B cell (primary cell): ENCODE measurements around the gene DHX15. TPM values are rescaled to one million over a fixed set of nuclear protein-coding genes. Genes with fewer than 3 reads are reported as not detected.

Source experiments
- ATAC-seq: fragments of 200-7000 bp; cut with Tn5 transposase; one replicate; pipeline ENCODE4 v1.10.0; 2021; ENCODE audit warnings: low read depth, mild to moderate bottlenecking, moderate number of reproducible peaks, moderate library complexity
- CTCF ChIA-PET: fragments of 350-600 bp; sonication (Branson Sonifier 250); formaldehyde crosslinking; loops from one replicate; lab custom pipeline; 2021; ENCODE audit warnings: antibody characterized with exemption, inconsistent platforms; lab: Charles Lee
- POLR2A ChIA-PET: fragments of 350-600 bp; sonication (Branson Sonifier 250); formaldehyde crosslinking; loops from one replicate; lab custom pipeline; 2021; ENCODE audit warnings: antibody characterized with exemption; lab: Charles Lee
- DNase-seq: peaks from one replicate; pipeline ENCODE4 v3.0.0; 2013
- H2AFZ ChIP-seq: 2 replicates; pipeline ENCODE4 v1.6.1; 2012; ENCODE audit warnings: mild to moderate bottlenecking, low read depth, low read length; ENCODE audit not compliant: insufficient read depth, poor library complexity, severe bottlenecking
- H3K27ac ChIP-seq, 2 donors: 1 replicate in 1 of 2; 2 replicates in 1 of 2; pipeline ENCODE4 v1.5.1; 2012 to 2013; ENCODE audit warnings: low read length in 2 of 2, mild to moderate bottlenecking in 2 of 2, moderate library complexity in 1 of 2
- H3K27me3 ChIP-seq, 4 experiments: fragments of 200-600 bp in 1 of 4; sonication (generic) in 1 of 4; replicated peaks in 1 of 4; 1 replicate in 2 of 4; 2 replicates in 2 of 4; pipeline versions ENCODE4 v1.6.1 to v1.7.0; 2013 to 2016; ENCODE audit warnings: low read length in 3 of 4, mild to moderate bottlenecking in 2 of 4, mixed read lengths in 1 of 4, moderate library complexity in 1 of 4; ENCODE audit not compliant: insufficient read depth in 4 of 4, control insufficient read depth in 3 of 4; ENCODE audit errors: control extremely low read depth in 1 of 4
- H3K36me3 ChIP-seq, 2 experiments: replicated peaks in 1 of 2; 1 replicate in 1 of 2; 2 replicates in 1 of 2; pipeline versions ENCODE4 v1.6.1 to v1.7.1; 2013; ENCODE audit warnings: low read length in 1 of 2; ENCODE audit not compliant: insufficient read depth in 2 of 2, control insufficient read depth in 1 of 2; ENCODE audit errors: control extremely low read depth in 1 of 2, extremely low read depth in 1 of 2
- H3K4me1 ChIP-seq, 2 donors: fragments of 200-600 bp in 1 of 2; sonication (generic) in 1 of 2; 1 replicate in 1 of 2; 2 replicates in 1 of 2; pipeline versions ENCODE4 v1.5.1 to v1.6.1; 2013 to 2017; ENCODE audit warnings: low read length in 2 of 2; ENCODE audit not compliant: control insufficient read depth in 2 of 2, insufficient read depth in 2 of 2
- H3K4me2 ChIP-seq: replicated peaks from 2 replicates; pipeline ENCODE3; 2012; ENCODE audit warnings: mild to moderate bottlenecking, low read depth, low read length; ENCODE audit not compliant: poor library complexity, severe bottlenecking
- H3K4me3 ChIP-seq, 5 experiments: fragments of 200-600 bp in 1 of 5; sonication (generic) in 1 of 5; 1 replicate in 3 of 5; 2 replicates in 2 of 5; pipeline versions ENCODE4 v1.5.1 to v1.7.0; 2011 to 2016; ENCODE audit warnings: low read length in 4 of 5, mild to moderate bottlenecking in 4 of 5, low read depth in 2 of 5, control low read depth in 1 of 5, moderate library complexity in 1 of 5; ENCODE audit not compliant: insufficient read depth in 1 of 5; ENCODE audit errors: control extremely low read depth in 1 of 5, extremely low read depth in 1 of 5
- H3K79me2 ChIP-seq: fragments of 200-600 bp; sonication (generic); one replicate; pipeline ENCODE4 v1.6.0; 2016; ENCODE audit warnings: low read length; ENCODE audit not compliant: control insufficient read depth, insufficient read depth
- H3K9ac ChIP-seq: fragments of 200-600 bp; sonication (generic); 2 replicates; pipeline ENCODE4 v1.6.1; 2017; ENCODE audit warnings: mild to moderate bottlenecking, low read length, moderate library complexity
- H3K9me3 ChIP-seq, 3 donors: one replicate each; pipeline versions ENCODE4 v1.6.1 to v1.7.1; 2013; ENCODE audit warnings: low read length in 2 of 3; ENCODE audit not compliant: control insufficient read depth in 2 of 3, insufficient read depth in 1 of 3; ENCODE audit errors: control extremely low read depth in 1 of 3
- H4K20me1 ChIP-seq: 2 replicates; pipeline ENCODE4 v1.6.0; 2012; ENCODE audit warnings: mild to moderate bottlenecking, low read length; ENCODE audit not compliant: insufficient read depth, control insufficient read depth, poor library complexity, severe bottlenecking
- H3K27ac Mint-ChIP-seq: one replicate; pipeline ENCODE4 v1.8.0; 2021; ENCODE audit warnings: mixed read lengths
- H3K27me3 Mint-ChIP-seq: one replicate; pipeline ENCODE4 v1.8.0; 2021; ENCODE audit warnings: mixed read lengths
- H3K4me1 Mint-ChIP-seq: one replicate; pipeline ENCODE4 v1.8.0; 2021; ENCODE audit warnings: mixed read lengths
- H3K4me3 Mint-ChIP-seq: one replicate; pipeline ENCODE4 v1.8.0; 2021; ENCODE audit warnings: mixed read lengths
- H3K9me3 Mint-ChIP-seq: one replicate; pipeline ENCODE4 v1.8.0; 2022; ENCODE audit warnings: mixed read lengths; ENCODE audit not compliant: insufficient read depth
- EZH2 ChIP-seq: IDR thresholded peaks from 2 replicates; pipeline ENCODE4 v1.6.1; 2012; ENCODE audit warnings: borderline replicate concordance, low read depth, mild to moderate bottlenecking, moderate library complexity, low read length; ENCODE audit not compliant: insufficient read depth, poor library complexity, severe bottlenecking
- WGBS: methylation state at CpG from one replicate; pipeline ENCODE4 v1.1.5; 2013; ENCODE audit warnings: missing lambda C conversion rate; ENCODE audit not compliant: insufficient coverage; 5-methylcytosine and 5-hydroxymethylcytosine counted together
- intact Hi-C: fragments of 100-400 bp; cut with micrococcal nuclease; formaldehyde crosslinking; loops from one replicate; pipeline ENCODE4 v1.10.0; 2022
- polyA plus RNA-seq: library from polyadenylated mRNA; depleted of rRNA; stranded (reverse); fragments of >200 nt; gene quantifications from 2 replicates; pipeline ENCODE4 v1.2.3, GENCODE V29; 2012
- total RNA-seq, 2 donors: library from RNA; stranded (reverse); fragments of 120-200 nt in 1 of 2; gene quantifications; 1 replicate in 1 of 2; 2 replicates in 1 of 2; pipeline versions ENCODE4 v1.2.3 to v1.2.4, GENCODE V29; 2013 to 2022
- TF ChIP-seq, protein P1 (sequence below): fragments of 200-600 bp; IDR thresholded peaks from one replicate; pipeline ENCODE4 v1.8.0; 2022; ENCODE audit warnings: antibody characterized with exemption, mild to moderate bottlenecking

DHX15 gene
- total and polyA plus RNA-seq, 2 donors (not counting 1 experiment from before 2014, with no cell fraction given), result 58.8 to 162 TPM

DNA sequence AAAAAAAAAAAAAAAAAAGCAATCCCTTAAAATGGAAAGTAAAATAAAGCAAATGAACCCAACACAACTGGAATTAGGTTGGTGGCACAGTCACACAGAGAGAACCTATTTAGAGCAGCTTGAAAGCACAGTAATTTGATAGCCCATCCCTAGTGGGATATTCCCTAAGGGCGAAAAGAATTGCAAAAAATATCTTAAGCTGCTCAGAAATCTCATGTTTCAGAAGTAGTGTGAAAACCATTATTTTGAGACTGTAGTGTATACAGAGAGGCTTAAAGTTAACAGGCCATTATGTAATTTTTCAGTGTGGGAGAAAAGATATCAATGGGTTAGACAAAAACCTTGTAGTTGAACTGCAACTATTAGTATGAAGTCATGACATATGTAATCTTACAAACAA is 40.0 kb upstream of the DHX15 start:
- H2AFZ ChIP-seq, result no peak overlapping the region
- peaks cover 0 to 10% (median 0%) of the 10 kb centered on the region in 4 experiments for H3K27me3 ChIP-seq
- ChIA-PET POLR2A (no interaction called here), CTCF (no interaction called here)
- Mint-ChIP-seq H3K9me3 (no peaks in the 10 kb centered on the region), H3K27ac (no peak overlapping the region), H3K4me1 (no peaks in the 10 kb centered on the region), H3K27me3 (peaks cover 31% of the 10 kb centered on the region), H3K4me3 (no peak overlapping the region)
- H3K4me2 ChIP-seq, result no peak overlapping the region
- H3K4me1 ChIP-seq, result no peaks in the 10 kb centered on the region
- H4K20me1 ChIP-seq, result no peaks in the 10 kb centered on the region
- no peak for ATAC-seq
- intact Hi-C loops, result no loop called here
- peaks cover 2 to 8% (median 3%) of the 10 kb centered on the region in 3 donors for H3K9me3 ChIP-seq
- WGBS, result no CpG with 5 or more reads among the region's 1 CpG
- no peak overlapping the region for H3K9ac ChIP-seq
- H3K79me2 ChIP-seq, result no peaks in the 10 kb centered on the region
- no peak for DNase-seq
- H3K36me3 ChIP-seq, result no peaks in the 10 kb centered on the region
- H3K4me3 ChIP-seq, result no peak overlapping the region
- TF ChIP-seq, protein P1, sequence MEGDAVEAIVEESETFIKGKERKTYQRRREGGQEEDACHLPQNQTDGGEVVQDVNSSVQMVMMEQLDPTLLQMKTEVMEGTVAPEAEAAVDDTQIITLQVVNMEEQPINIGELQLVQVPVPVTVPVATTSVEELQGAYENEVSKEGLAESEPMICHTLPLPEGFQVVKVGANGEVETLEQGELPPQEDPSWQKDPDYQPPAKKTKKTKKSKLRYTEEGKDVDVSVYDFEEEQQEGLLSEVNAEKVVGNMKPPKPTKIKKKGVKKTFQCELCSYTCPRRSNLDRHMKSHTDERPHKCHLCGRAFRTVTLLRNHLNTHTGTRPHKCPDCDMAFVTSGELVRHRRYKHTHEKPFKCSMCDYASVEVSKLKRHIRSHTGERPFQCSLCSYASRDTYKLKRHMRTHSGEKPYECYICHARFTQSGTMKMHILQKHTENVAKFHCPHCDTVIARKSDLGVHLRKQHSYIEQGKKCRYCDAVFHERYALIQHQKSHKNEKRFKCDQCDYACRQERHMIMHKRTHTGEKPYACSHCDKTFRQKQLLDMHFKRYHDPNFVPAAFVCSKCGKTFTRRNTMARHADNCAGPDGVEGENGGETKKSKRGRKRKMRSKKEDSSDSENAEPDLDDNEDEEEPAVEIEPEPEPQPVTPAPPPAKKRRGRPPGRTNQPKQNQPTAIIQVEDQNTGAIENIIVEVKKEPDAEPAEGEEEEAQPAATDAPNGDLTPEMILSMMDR, result no peak
- no peak for TF ChIP-seq EZH2
- H3K27ac ChIP-seq, result no peak overlapping the region

DNA sequence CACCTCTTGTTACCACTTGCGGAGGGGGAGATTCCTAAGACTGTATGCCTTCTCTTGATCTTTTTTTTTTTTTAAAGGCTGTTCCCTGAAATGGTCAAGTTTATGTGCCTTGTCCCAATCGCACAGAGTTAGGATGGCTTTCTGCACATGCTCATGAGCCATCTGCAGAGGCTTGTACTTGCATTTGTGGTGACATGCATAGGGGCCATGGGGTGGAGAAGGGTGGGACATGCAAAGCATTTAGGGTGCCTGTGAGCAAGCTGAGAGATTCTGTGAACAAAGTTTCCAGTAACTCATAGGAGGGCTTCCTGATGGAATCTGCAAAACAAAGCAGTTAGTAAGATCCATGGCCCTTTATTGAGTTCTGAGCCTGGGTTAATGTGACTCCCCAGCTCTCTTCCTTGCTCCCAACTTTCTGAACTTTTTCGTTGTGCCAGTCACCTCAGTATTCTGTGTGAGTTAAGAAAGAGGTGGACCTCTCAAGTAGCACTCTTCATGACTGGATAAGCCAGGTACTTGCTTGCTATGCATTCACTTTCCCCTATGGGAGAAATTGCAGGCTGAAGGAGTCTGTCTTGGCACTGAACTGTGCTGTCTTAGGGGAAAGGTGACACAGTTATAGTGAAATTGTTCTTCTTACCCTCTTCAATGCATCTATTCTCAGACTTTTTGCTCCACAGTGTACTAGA is 37.9 kb upstream of the DHX15 start:
- Histone ChIP-seq H3K79me2 (no peaks in the 10 kb centered on the region), H3K4me1 (no peaks in the 10 kb centered on the region), H3K9ac (no peak overlapping the region), H3K4me2 (no peak overlapping the region), H3K27ac (no peak overlapping the region), H2AFZ (no peak overlapping the region), H3K9me3 (peaks cover 2 to 8% (median 3%) of the 10 kb centered on the region in 3 donors), H3K27me3 (peaks cover 0 to 10% (median 0%) of the 10 kb centered on the region in 4 experiments), H3K36me3 (no peaks in the 10 kb centered on the region), H4K20me1 (no peaks in the 10 kb centered on the region), H3K4me3 (no peak overlapping the region)
- Mint-ChIP-seq H3K27me3 (peaks cover 23% of the 10 kb centered on the region), H3K4me1 (no peaks in the 10 kb centered on the region), H3K27ac (no peak overlapping the region), H3K9me3 (no peaks in the 10 kb centered on the region), H3K4me3 (no peak overlapping the region)
- no peak for ATAC-seq
- DNase-seq, result no peak
- ChIA-PET CTCF (no interaction called here), POLR2A (no interaction called here)
- intact Hi-C loops, result no loop called here
- 80% methylated on average over 2 of the region's 3 CpGs for WGBS
- TF ChIP-seq, protein P1, result no peak
- TF ChIP-seq EZH2, result no peak
